Nephron (organoid): Measurements from ENCODE around the gene RNF225.

Experiments used
- H3K27ac Mint-ChIP-seq, 3 experiments: 2 replicates each; pipeline ENCODE4 v1.8.0; 2020; ENCODE audit warnings: mixed read lengths in 3 of 3, mild to moderate bottlenecking in 2 of 3, moderate library complexity in 1 of 3
- H3K27me3 Mint-ChIP-seq: 2 replicates; pipeline ENCODE4 v1.8.0; 2021; ENCODE audit warnings: low read depth, mild to moderate bottlenecking, moderate library complexity, mixed read lengths
- H3K36me3 Mint-ChIP-seq: 2 replicates; pipeline ENCODE4 v1.8.0; 2020; ENCODE audit warnings: low read depth, mixed read lengths
- H3K4me1 Mint-ChIP-seq: 2 replicates; pipeline ENCODE4 v1.8.0; 2020; ENCODE audit warnings: mixed read lengths
- H3K4me3 Mint-ChIP-seq, 3 experiments: 2 replicates each; pipeline ENCODE4 v1.8.0; 2020; ENCODE audit warnings: mild to moderate bottlenecking in 3 of 3, mixed read lengths in 3 of 3, moderate library complexity in 2 of 3
- H3K9me3 Mint-ChIP-seq: 2 replicates; pipeline ENCODE4 v1.8.0; 2020; ENCODE audit warnings: mixed read lengths
- TF ChIP-seq, protein P1 (sequence below), 3 experiments: fragments of 200-600 bp; sonication (generic); IDR thresholded peaks; one replicate each; pipeline ENCODE4 v1.5.0; 2021; ENCODE audit warnings: antibody characterized with exemption in 3 of 3; ENCODE audit not compliant: unreplicated experiment in 3 of 3

RNF225 gene

DNA sequence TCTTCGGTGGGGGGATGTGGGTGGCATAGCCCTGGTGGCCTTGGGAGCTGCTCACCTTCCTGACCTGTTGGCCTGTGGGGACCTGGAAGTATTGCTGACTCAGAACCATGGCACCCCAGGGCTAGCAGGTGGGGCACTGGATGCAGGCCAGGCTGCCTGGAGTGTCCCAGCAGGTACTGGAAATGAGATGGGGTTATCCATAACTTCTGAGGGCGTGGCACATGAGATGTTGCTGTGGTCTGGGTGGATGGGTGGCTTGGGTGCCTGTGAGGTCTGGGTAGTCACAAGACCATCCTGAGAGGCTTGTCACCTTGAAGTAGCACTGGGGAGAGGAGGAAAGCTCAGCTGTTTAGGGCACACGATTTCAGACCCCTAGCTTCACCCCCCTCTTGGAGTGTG is 636 bp upstream of the RNF225 start:
- TF ChIP-seq, protein P1, sequence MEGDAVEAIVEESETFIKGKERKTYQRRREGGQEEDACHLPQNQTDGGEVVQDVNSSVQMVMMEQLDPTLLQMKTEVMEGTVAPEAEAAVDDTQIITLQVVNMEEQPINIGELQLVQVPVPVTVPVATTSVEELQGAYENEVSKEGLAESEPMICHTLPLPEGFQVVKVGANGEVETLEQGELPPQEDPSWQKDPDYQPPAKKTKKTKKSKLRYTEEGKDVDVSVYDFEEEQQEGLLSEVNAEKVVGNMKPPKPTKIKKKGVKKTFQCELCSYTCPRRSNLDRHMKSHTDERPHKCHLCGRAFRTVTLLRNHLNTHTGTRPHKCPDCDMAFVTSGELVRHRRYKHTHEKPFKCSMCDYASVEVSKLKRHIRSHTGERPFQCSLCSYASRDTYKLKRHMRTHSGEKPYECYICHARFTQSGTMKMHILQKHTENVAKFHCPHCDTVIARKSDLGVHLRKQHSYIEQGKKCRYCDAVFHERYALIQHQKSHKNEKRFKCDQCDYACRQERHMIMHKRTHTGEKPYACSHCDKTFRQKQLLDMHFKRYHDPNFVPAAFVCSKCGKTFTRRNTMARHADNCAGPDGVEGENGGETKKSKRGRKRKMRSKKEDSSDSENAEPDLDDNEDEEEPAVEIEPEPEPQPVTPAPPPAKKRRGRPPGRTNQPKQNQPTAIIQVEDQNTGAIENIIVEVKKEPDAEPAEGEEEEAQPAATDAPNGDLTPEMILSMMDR (IDR thresholded peaks at IDR 0.05; ENCODE audit: unreplicated experiment in 3 of 3): no peak
- Mint-ChIP-seq H3K4me1 (peaks cover 9% of the 10 kb centered on the region), H3K27ac (no peak overlapping the region), H3K36me3 (peaks cover 35% of the 10 kb centered on the region), H3K4me3 (no peak overlapping the region), H3K27me3 (no peaks in the 10 kb centered on the region), H3K9me3 (no peaks in the 10 kb centered on the region)

DNA sequence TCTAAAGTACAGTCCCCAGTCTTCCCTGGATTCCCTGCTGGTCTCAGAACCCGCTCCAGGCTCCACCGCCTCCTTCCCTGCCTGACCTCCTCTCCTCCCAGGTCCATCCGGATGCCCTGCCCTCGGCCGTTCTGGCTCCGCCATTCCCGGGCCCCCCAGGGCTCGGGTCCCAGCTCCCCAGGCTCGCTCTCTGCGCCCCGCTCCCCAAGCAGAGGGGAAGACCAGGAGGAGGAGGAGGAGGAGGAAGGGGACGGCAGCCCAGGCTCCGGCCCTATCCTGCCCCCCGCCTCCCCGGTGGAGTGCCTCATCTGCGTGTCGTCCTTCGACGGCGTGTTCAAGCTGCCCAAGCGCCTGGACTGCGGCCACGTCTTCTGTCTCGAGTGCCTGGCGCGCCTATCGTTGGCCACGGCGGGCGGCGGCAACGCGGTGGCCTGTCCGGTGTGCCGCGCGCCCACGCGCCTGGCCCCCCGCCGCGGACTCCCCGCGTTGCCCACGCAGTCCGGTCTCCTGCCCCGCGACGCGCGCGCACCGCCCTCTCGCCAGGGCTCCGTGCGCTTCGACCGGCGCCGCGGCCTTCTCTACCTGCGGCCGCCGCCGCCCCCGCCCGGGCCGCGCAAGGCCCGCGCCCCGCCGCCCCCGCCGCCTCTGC is 647 bp downstream of the RNF225 start:
- Mint-ChIP-seq H3K27ac (no peak overlapping the region), H3K4me3 (no peak overlapping the region), H3K4me1 (peaks cover 13% of the 10 kb centered on the region), H3K36me3 (peaks cover 29% of the 10 kb centered on the region), H3K9me3 (no peaks in the 10 kb centered on the region), H3K27me3 (no peaks in the 10 kb centered on the region)
- TF ChIP-seq, protein P1 (IDR thresholded peaks at IDR 0.05; ENCODE audit: unreplicated experiment in 3 of 3): no peak

DNA sequence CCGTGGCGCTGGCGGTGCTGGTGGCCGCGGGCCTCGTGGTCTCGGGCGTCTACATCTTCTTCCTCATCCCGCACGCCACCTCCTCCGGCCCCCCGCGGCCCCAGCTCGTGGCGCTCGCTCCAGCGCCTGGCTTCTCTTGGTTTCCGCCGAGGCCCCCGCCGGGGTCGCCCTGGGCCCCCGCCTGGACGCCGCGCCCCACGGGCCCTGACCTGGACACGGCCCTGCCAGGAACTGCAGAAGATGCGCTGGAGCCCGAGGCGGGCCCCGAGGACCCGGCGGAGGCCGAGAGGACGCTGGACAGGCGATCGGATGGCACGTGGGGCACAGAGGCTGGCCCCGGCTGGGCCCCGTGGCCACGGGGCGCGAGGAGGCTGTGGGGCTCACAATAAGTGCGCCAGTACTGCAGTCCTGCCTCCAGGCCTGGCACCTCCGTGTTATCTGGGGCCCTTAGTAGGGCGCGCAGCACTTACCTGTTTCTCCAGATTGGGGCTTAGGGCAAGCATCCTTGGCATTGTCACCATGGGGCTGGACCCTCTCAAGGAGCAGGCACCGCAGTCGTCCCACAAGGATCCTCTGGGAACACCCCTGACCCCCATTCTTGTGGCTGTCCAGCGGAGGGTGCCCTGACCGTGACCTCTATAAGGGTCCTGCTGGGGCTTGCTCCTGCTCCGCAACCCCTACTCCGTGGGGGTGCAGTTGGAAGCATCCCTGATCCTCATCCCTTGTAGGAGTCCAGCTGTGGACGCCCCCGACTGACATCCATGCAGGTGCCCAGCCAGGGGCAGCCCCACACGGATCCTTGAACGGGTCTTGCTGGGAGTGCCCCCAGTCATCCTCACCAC is 1.5 kb downstream of the RNF225 start:
- Mint-ChIP-seq H3K27ac (no peak overlapping the region), H3K9me3 (no peaks in the 10 kb centered on the region), H3K4me1 (peaks cover 17% of the 10 kb centered on the region), H3K4me3 (no peak overlapping the region), H3K27me3 (no peaks in the 10 kb centered on the region), H3K36me3 (peaks cover 28% of the 10 kb centered on the region)
- TF ChIP-seq, protein P1 (IDR thresholded peaks at IDR 0.05; ENCODE audit: unreplicated experiment in 3 of 3): no peak

DNA sequence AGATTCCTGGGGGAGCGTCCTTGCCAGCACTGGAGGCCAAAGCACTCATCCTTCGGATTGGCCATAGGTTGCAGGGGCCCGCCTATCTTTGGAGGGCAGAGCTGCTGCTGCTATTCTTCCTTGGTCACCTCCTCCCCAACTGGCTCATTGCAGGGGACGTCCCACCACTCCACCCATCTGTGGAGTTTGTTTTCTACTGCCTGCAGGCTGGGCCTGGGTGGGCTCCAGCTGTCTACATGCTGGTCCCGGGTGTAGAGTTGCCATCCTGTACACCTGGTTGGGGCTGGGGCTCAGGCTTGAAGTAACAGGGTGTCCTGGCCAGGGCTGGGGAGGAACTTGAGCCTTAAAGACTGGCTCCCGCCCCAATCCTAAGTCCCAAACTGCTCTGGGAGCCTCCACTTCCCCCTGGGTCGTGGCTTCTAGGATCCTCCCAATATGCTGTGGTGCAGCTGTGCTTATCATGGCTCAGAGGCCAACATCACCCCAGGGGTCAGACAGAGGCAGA is 2.1 kb downstream of the RNF225 start:
- TF ChIP-seq, protein P1 (IDR thresholded peaks at IDR 0.05; ENCODE audit: unreplicated experiment in 3 of 3): no peak
- peaks cover 27% of the 10 kb centered on the region for H3K36me3 Mint-ChIP-seq
- no peaks in the 10 kb centered on the region for H3K27me3 Mint-ChIP-seq
- H3K4me3 Mint-ChIP-seq: no peak overlapping the region
- no peaks in the 10 kb centered on the region for H3K9me3 Mint-ChIP-seq
- H3K27ac Mint-ChIP-seq: no peak overlapping the region
- peaks cover 17% of the 10 kb centered on the region for H3K4me1 Mint-ChIP-seq

DNA sequence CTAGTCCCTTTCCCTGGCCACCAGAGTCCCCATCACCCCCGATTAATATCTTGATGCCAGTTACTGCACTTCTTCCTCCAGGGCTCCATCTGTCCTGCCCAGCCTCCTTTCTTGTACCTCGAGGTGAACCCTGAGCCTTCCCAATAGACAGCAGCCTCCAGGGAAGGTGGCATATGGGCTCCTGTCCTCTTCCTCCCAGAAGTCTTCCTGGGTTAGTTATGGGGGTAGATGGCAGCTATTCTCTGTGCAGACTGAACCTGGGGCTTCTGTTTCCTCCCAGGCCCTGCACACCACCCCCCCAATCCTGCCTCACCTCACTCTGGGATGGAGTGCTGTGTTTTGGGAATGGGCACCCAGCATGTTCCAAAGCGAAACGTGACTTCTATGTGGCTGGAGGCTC is 2.6 kb downstream of the RNF225 start:
- H3K36me3 Mint-ChIP-seq: peaks cover 22% of the 10 kb centered on the region
- H3K9me3 Mint-ChIP-seq: no peaks in the 10 kb centered on the region
- no peak overlapping the region for H3K27ac Mint-ChIP-seq
- H3K4me1 Mint-ChIP-seq: peaks cover 17% of the 10 kb centered on the region
- TF ChIP-seq, protein P1 (IDR thresholded peaks at IDR 0.05; ENCODE audit: unreplicated experiment in 3 of 3): no peak
- no peaks in the 10 kb centered on the region for H3K27me3 Mint-ChIP-seq
- H3K4me3 Mint-ChIP-seq: no peak overlapping the region
